ENCODE data around the gene WSCD2. TPM values are rescaled to one million over a fixed set of nuclear protein-coding genes. Genes with fewer than 3 reads are reported as not detected.

The WSCD2 gene
- polyA plus RNA-seq, 3 donors, result not detected

DNA sequence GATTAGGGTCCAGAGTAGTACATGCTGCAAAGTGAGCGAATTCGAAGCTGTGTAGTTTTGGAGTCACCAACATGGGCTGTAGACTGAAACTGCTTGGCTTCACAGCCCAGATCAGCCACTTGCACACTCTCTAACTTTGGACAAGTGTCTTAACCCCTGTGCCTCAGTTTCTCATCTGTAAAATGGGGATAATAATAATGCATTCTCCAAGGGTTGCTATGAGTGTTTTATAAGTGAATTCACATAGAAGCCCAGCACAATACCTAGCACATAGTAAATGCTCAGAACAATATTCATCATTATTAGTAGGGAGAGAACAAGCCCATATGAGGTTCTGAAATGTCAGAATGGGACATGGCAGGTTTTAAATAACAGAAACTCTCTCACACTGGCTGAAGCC lies 10.4 kb downstream of the WSCD2 start:
- Histone ChIP-seq H3K27me3 (ENCODE audit: control insufficient read depth in 2 of 2, insufficient read depth in 2 of 2, low read length in 2 of 2) (no peaks in the 10 kb centered on the region), H2AFZ (ENCODE audit: insufficient read depth, low read depth, low read length, poor library complexity, severe bottlenecking) (no peak overlapping the region), H3K4me3 (replicated peaks in 1 of 3; ENCODE audit: low read depth in 2 of 3, low read length in 3 of 3) (no peak overlapping the region), H3K4me2 (replicated peaks; ENCODE audit: extremely low read depth, low read length, poor library complexity, severe bottlenecking) (no peak overlapping the region), H3K79me2 (ENCODE audit: insufficient read depth, low read length) (no peaks in the 10 kb centered on the region), H3K9ac (ENCODE audit: insufficient read depth, low read length, poor library complexity, severe bottlenecking) (no peak overlapping the region), H3K27ac (ENCODE audit: low read depth in 1 of 2, low read length in 2 of 2) (no peak overlapping the region), H4K20me1 (ENCODE audit: insufficient read depth, low read length) (no peaks in the 10 kb centered on the region), H3K9me3 (replicated peaks in 1 of 2; ENCODE audit: control insufficient read depth in 1 of 2, insufficient read depth in 1 of 2, low read length in 2 of 2) (no peaks in the 10 kb centered on the region), H3K4me1 (ENCODE audit: control insufficient read depth in 1 of 2, insufficient read depth in 2 of 2, low read length in 2 of 2) (no peaks in the 10 kb centered on the region), H3K36me3 (replicated peaks in 1 of 2; ENCODE audit: control insufficient read depth in 1 of 2, insufficient read depth in 2 of 2, low read length in 2 of 2) (no peaks in the 10 kb centered on the region)
- no peak for DNase-seq
- TF ChIP-seq, protein P1, sequence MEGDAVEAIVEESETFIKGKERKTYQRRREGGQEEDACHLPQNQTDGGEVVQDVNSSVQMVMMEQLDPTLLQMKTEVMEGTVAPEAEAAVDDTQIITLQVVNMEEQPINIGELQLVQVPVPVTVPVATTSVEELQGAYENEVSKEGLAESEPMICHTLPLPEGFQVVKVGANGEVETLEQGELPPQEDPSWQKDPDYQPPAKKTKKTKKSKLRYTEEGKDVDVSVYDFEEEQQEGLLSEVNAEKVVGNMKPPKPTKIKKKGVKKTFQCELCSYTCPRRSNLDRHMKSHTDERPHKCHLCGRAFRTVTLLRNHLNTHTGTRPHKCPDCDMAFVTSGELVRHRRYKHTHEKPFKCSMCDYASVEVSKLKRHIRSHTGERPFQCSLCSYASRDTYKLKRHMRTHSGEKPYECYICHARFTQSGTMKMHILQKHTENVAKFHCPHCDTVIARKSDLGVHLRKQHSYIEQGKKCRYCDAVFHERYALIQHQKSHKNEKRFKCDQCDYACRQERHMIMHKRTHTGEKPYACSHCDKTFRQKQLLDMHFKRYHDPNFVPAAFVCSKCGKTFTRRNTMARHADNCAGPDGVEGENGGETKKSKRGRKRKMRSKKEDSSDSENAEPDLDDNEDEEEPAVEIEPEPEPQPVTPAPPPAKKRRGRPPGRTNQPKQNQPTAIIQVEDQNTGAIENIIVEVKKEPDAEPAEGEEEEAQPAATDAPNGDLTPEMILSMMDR (IDR thresholded peaks at IDR 0.05), result no peak
- intact Hi-C loops (cut with micrococcal nuclease), result no loop called here
- no peak overlapping the region for H3K27ac Mint-ChIP-seq
- H3K36me3 Mint-ChIP-seq, result no peaks in the 10 kb centered on the region
- H3K4me3 Mint-ChIP-seq, result no peak overlapping the region
- WGBS (ENCODE audit: insufficient coverage), result 100% methylated on average over 2 of the region's 2 CpGs
- no peaks in the 10 kb centered on the region for H3K9me3 Mint-ChIP-seq
- H3K4me1 Mint-ChIP-seq, result no peaks in the 10 kb centered on the region
- peaks cover 7 to 10% (median 9%) of the 10 kb centered on the region in 3 donors for H3K27me3 Mint-ChIP-seq (ENCODE audit: low read depth in 3 of 3)

DNA sequence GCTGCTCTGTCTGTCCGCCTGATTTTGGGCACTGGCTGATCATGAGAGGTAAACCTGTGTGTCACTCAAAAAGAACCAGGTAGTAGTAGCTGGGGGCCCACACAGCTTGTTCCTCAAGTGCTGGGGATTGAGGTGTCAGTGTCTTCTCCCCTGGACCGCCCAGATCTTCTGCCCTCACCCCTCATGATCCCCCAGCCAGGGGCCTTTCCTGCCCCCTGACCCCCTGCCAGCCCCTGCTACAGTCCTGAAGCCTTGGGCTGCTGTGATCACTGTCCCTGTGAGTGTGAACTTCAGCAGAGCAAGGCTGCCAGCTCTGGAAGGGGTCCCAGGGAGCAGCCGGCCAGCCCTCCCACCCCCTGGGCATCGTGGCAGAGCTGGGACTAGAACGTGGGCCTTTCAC lies 11.4 kb downstream of the WSCD2 start:
- no peak overlapping the region for H3K4me3 Mint-ChIP-seq
- H3K4me1 Mint-ChIP-seq, result no peaks in the 10 kb centered on the region
- Histone ChIP-seq H4K20me1 (ENCODE audit: insufficient read depth, low read length) (no peaks in the 10 kb centered on the region), H3K27me3 (ENCODE audit: control insufficient read depth in 2 of 2, insufficient read depth in 2 of 2, low read length in 2 of 2) (no peaks in the 10 kb centered on the region), H3K4me2 (replicated peaks; ENCODE audit: extremely low read depth, low read length, poor library complexity, severe bottlenecking) (no peak overlapping the region), H3K4me1 (ENCODE audit: control insufficient read depth in 1 of 2, insufficient read depth in 2 of 2, low read length in 2 of 2) (no peaks in the 10 kb centered on the region), H3K27ac (ENCODE audit: low read depth in 1 of 2, low read length in 2 of 2) (no peak overlapping the region), H3K4me3 (replicated peaks in 1 of 3; ENCODE audit: low read depth in 2 of 3, low read length in 3 of 3) (no peak overlapping the region), H3K36me3 (replicated peaks in 1 of 2; ENCODE audit: control insufficient read depth in 1 of 2, insufficient read depth in 2 of 2, low read length in 2 of 2) (no peaks in the 10 kb centered on the region), H3K9me3 (replicated peaks in 1 of 2; ENCODE audit: control insufficient read depth in 1 of 2, insufficient read depth in 1 of 2, low read length in 2 of 2) (no peaks in the 10 kb centered on the region), H3K79me2 (ENCODE audit: insufficient read depth, low read length) (no peaks in the 10 kb centered on the region), H2AFZ (ENCODE audit: insufficient read depth, low read depth, low read length, poor library complexity, severe bottlenecking) (no peak overlapping the region), H3K9ac (ENCODE audit: insufficient read depth, low read length, poor library complexity, severe bottlenecking) (no peak overlapping the region)
- no peak overlapping the region for H3K27ac Mint-ChIP-seq
- TF ChIP-seq, protein P1 (IDR thresholded peaks at IDR 0.05), result no peak
- 88% methylated on average over 3 of the region's 5 CpGs for WGBS (ENCODE audit: insufficient coverage)
- no peaks in the 10 kb centered on the region for H3K9me3 Mint-ChIP-seq
- no peaks in the 10 kb centered on the region for H3K36me3 Mint-ChIP-seq
- no peak for DNase-seq
- intact Hi-C loops (cut with micrococcal nuclease), result no loop called here
- H3K27me3 Mint-ChIP-seq (ENCODE audit: low read depth in 3 of 3), result peaks cover 7 to 11% (median 10%) of the 10 kb centered on the region in 3 donors
